Measurements from ENCODE around the gene PITHD1.
"Not testable (repeated sequence)": the region's sequence is repeated elsewhere in the genome, so short reads cannot be mapped to it uniquely, and the experiment has no call there.

PITHD1 gene, protein sequence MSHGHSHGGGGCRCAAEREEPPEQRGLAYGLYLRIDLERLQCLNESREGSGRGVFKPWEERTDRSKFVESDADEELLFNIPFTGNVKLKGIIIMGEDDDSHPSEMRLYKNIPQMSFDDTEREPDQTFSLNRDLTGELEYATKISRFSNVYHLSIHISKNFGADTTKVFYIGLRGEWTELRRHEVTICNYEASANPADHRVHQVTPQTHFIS

DNA sequence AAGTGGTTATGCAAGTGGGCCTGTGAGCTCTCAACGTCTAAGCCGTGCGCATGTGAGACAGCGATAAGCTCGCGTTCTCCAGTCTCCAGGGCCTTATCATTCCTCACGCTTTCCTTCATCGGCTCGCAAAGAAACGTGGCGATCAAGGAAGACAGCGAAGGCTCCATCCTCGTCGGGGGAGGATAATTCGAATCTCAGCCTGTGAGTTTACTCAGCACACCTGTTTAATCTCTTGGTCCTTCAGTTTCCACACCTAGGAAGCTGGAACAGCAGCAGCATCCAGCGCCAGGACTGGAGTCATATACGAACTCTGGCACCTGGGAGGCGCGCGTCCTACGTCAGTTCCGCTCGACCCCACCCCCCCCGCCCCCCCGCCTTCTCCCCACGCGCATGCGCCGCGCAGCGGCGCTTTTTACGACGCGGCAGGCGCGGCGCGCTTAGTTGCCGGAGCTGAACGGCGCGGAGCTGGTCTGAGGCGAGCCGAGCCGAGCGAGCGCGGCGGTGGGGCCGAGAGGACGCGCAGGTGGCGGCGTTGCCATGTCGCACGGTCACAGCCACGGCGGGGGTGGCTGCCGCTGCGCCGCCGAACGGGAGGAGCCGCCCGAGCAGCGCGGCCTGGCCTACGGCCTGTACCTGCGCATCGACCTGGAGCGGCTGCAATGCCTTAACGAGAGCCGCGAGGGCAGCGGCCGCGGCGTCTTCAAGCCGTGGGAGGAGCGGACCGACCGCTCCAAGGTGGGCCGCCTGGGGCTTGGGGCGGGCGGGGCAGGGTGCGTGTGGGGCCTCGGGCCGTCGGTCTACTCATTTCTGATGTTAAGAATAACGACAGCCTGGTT lies at the start of gene PITHD1:
TSS of gene PITHD1 (plus strand) at position 440 of the 836 bp plus-strand sequence. CDS start at position 538, 98 bp downstream.
- DNase-seq, result peak; percentile 92

DNA sequence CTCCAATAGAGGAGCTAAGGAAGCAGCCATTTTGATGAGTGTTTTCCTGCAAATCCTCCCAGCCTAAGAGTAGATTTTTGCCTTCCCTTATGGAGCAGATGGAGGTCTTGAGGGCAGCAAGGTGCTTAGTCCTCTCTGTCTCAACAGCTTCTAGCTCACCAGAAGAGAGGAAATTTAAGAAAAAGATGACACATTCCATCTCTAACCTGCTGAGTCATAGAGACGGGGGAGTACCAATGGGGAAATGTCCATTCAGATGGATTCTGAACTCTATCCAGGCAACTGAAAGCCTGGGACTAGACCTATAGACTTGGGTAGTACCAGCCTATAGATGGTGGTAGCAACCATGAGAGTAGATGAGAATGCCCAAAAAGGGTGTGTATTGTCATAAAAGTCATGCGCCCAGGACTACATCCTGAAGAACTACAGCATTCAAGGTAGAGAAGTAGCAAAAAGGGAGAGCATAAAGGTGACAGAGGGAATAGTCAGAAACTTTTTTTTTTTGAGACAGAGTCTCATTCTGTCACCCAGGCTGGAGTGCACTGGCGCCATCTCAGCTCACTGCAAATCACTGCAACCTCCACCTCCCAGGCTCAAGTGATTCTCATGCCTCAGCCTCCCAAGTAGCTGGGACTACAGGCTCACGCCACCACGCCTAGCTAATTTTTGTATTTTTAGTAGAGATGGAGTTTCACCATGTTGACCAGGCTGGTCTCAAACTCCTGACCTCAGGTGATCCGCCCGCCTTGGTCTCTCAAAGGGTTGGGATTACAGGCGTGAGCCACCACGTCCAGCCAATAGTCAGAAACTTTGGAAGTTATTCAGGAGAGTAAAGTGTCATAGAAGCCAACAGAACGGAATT lies 45.6 kb upstream of the PITHD1 start:
- DNase-seq, result no peak

- not testable (repeated sequence) for DNase-seq
Observed at GRCh38 chr1:23733281-23733680, 44.9 kb upstream of the PITHD1 start.

DNA sequence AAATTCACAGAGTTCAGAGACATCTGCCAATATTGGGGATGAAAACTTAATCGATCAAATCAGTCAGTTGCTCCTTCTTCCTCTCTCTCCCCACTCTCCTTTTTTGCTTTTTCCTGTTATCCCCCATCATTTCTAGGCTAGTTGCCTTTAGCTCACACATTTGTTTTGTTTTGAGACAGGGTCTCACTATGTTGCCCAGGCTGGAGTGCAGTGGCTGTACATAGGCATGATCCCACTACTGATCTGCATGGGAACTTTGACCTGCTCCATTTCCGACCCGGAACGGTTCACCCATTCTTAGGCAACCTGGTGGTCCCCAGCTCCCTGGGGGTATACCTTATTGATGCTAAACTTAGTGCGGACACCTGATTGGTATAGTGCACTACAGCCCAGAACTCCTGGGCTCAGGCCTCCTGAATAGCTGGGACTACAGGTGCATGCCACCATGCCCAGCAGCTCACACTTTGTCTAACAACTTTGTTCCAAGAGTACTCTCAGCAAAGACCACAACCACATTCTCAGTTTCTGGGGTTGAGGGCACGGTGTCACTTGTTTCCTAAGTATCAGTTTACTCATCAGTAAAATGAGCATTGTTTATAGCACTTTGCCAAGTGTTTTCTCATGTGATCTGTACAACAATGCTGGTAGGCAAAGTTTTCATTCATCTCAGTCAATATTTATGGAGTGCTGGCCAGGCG lies 41.6 kb upstream of the PITHD1 start:
- DNase-seq, result no peak

- DNase-seq, result no peak
Observed at GRCh38 chr1:23741609-23742008, 36.6 kb upstream of the PITHD1 start.

- DNase-seq, result no peak
Observed at GRCh38 chr1:23742670-23743286, 35.4 kb upstream of the PITHD1 start.

GRCh38 chr1:23743287-23744152 lies 34.7 kb upstream of the PITHD1 start, which contains the start of gene ELOA:
ELOA (plus strand) TSS chr1:23743471; CDS start chr1:23743504, 33 bp downstream.
- DNase-seq, result peak; percentile 87

DNA sequence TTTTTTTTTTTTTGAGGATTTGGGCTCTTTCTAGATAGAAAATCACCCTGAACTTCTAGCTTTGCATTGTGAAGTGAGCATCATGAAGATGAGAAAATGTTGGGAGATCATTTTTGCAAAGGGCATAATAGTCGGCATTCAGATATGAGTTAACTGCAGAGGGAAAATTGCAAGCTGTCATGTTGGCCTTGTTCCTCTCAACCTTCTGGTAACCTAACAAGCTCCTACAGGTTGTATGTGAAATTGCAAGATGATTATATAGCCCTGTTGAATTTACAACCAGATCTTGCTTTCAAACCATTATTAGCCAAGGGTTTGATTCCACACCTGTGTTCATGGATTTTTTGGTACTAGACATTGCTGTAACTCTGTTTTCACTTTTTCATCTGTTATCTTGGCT lies 32.7 kb upstream of the PITHD1 start:
- no peak for DNase-seq

- DNase-seq, result no peak
Observed at GRCh38 chr1:23748016-23748415, 30.2 kb upstream of the PITHD1 start.

DNA sequence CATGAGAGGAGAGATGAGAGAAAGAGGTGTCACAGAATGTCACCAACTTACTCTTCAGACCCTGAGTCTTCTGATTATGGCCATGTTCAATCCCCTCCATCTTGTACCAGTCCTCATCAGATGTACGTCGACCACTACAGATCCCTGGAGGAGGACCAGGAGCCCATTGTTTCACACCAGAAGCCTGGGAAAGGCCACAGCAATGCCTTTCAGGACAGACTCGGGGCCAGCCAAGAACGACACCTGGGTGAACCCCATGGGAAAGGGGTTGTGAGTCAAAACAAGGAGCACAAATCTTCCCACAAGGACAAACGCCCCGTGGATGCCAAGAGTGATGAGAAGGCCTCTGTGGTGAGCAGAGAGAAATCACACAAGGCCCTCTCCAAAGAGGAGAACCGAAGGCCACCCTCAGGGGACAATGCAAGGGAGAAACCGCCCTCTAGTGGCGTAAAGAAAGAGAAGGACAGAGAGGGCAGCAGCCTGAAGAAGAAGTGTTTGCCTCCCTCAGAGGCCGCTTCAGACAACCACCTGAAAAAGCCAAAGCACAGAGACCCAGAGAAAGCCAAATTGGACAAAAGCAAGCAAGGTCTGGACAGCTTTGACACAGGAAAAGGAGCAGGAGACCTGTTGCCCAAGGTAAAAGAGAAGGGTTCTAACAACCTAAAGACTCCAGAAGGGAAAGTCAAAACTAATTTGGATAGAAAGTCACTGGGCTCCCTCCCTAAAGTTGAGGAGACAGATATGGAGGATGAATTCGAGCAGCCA lies 27.0 kb upstream of the PITHD1 start:
- DNase-seq, result no peak

DNA sequence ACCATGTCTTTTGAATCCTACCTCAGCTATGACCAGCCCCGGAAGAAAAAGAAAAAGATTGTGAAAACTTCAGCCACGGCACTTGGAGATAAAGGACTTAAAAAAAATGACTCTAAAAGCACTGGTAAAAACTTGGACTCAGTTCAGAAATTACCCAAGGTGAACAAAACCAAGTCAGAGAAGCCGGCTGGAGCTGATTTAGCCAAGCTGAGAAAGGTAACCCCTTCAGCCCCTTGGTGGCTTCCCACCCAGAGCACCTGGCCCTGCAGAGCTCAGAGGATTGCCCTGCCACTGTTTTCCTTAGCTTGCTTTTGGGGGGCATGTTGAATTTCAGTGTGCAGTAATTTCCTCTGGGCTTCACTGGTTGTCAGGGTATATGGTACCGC lies 26.4 kb upstream of the PITHD1 start:
- DNase-seq, result no peak

DNA sequence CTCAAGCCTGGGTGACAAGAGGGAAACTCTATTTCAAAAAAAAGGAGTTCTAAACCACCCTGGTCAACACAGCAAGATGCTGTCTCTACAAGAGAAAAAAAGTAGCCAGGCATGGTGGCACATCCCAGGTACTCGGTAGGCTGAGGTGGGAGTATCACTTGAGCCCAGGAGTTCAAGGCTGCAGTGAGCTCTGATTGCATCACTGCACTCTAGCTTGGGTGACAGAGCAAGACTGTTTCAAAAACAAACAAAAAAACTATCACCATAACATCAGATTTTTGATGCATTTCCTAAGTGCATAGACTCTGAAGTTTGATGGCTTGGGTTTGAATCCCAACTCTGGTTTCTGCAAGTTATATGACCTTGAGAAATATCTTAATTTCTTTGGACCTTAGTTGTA lies 25.3 kb upstream of the PITHD1 start:
- DNase-seq, result no peak

- DNase-seq, result no peak
Observed at GRCh38 chr1:23756676-23757075, 21.5 kb upstream of the PITHD1 start.

- DNase-seq, result no peak
Observed at GRCh38 chr1:23757812-23758211, 20.4 kb upstream of the PITHD1 start.

DNA sequence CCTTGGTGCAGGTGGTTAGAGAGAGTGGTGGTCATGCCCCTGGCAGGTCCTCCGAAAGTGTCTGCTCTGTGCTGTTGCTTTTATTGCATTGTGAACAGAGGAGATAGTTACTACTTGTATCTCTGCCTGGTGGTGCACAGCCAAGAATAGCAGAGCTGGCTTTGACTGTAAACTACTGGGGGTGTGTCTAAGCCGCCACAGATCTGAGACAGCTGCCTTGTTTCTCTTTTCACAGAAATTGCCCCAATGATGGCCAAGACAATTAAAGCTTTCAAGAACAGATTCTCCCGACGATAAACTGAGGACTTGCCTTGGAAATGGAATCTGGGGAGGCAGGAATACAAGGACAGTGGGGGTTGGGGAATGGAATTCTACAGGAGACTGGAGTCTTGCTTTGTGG lies 18.9 kb upstream of the PITHD1 start:
- no peak for DNase-seq

DNA sequence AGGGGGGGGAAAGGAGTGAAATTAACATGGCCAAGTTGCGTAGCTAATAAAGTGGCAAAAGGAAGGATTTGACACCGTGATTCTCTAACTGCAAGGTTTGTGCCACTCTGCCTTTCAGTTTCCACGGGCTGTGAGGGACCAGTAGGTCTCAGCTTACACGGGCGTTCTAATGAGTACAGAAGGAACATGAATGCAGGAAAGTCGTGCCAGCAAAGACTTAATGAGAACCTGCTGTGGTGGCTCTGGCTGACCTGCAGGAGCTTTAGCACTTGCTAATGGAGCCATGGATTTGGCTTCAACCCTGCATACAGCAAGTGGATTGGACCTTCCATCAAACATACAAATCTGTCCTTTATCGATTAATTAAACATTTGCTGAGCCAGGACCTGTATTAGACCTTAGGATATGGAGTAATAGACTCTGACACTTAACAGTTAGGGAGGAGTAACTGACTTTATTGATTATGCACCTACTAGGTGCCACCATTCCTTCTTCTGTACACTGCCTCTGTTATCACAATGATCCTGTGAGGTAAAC lies 15.1 kb upstream of the PITHD1 start:
- no peak for DNase-seq

DNA sequence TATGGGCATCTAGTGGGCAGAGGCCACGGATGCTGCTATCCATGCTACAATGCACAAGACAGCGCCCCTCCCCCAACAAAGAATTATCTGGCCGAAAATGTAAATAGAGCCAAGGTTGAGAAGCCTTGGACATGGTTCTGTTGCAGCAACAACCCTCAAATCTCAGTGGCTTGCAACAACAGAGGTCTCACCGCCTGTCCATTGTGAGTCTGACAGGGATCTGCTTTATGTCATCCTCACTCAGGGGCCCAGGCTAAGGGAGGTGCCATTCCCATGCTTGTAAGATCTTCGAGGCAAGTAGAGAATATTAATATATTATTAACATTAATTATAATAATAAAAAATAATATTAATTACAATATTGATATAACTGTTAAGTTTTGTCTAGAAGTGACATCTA lies 9.5 kb upstream of the PITHD1 start:
- DNase-seq, result no peak

DNA sequence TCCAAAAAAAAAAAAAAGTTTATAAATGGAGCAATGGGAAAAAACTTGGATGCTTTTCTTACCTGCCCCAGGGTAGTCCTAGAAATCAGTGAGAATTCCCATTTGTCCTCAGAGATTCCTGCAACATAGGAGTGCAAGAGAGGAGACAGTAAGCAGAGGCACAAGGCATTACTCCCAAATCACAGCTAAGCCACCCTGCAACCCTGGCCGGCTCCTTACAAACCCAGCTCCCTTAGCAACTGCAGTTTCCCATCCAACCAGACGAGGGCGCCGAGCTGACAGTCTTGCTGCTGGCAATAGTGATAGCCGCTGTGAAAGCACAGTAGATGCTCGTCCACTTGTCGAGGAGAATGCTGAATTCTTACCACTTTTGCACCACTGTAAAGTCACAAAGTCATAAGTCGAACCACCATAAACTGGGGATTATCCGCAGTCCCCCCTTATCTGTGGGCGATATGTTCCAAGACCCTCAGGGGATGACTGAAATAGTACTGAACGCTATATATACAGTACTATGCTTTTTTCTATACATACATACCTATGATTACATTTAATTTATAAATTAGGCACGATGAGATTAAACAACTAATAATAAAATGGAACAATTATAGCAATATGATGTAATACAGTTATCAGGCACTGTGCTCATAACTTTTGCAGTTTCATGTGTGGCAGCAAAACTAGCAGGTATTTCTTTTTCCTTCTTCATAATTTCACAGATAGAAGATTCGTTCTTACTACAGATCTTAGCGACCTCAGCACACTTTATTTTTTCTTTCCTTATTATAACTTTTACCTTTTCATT lies 6.0 kb upstream of the PITHD1 start:
- peak; percentile 84 for DNase-seq

DNA sequence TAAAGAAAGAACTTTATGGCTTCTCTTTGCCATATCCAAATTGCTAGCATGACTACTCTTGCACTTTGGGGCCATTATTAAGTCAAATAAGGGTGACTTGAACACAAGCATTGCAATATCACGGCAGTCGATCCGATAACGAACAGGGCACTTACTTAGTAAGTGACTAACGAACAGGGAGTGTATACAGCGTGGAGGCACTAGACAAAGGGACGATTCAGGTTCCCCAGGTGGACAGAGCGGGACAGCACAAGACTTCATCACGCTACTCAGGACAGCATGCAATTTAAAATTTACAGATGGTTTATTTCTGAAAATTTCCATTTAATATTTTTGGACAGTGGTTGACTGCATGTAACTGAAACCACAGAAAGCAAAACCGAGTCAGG lies 5.4 kb upstream of the PITHD1 start:
- DNase-seq, result no peak

Measured in right forelimb (tissue), 1 donor.